Endodermal cell (in vitro differentiated cells): Measurements from ENCODE around the gene SSR4. TPM values are rescaled to one million over a fixed set of nuclear protein-coding genes. Genes with fewer than 3 reads are reported as not detected.

Experiments used
- DNase-seq: peaks from one replicate; pipeline ENCODE4 v3.0.0-alpha.2; 2017
- H3K27ac ChIP-seq: 2 replicates; pipeline ENCODE4 v1.5.1; 2013; ENCODE audit warnings: mild to moderate bottlenecking, low read depth, low read length, moderate library complexity
- H3K27me3 ChIP-seq: 2 replicates; pipeline ENCODE4 v1.6.1; 2013; ENCODE audit warnings: mild to moderate bottlenecking, low read length, moderate library complexity; ENCODE audit not compliant: insufficient read depth, control insufficient read depth, poor library complexity, severe bottlenecking
- H3K36me3 ChIP-seq: 2 replicates; pipeline ENCODE4 v1.7.0; 2013; ENCODE audit warnings: mild to moderate bottlenecking, low read length, moderate library complexity; ENCODE audit not compliant: control insufficient read depth, insufficient read depth
- H3K4me1 ChIP-seq: one replicate; pipeline ENCODE4 v1.7.0; 2013; ENCODE audit warnings: low read length; ENCODE audit not compliant: control insufficient read depth, insufficient read depth
- H3K4me3 ChIP-seq: 2 replicates; pipeline ENCODE4 v1.5.1; 2013; ENCODE audit warnings: mild to moderate bottlenecking, low read length, moderate library complexity
- H3K9ac ChIP-seq: 2 replicates; pipeline ENCODE4 v1.6.1; 2013; ENCODE audit warnings: mild to moderate bottlenecking, low read length, moderate library complexity; ENCODE audit not compliant: poor library complexity, severe bottlenecking; ENCODE audit errors: extremely low read depth
- H3K9me3 ChIP-seq: 2 replicates; pipeline ENCODE4 v1.6.1; 2013; ENCODE audit warnings: mild to moderate bottlenecking, low read length, moderate library complexity; ENCODE audit not compliant: control insufficient read depth
- H3K27ac Mint-ChIP-seq: 2 replicates; pipeline ENCODE4 v1.8.0; 2020; ENCODE audit warnings: mixed read lengths
- H3K27me3 Mint-ChIP-seq: 2 replicates; pipeline ENCODE4 v1.8.0; 2021; ENCODE audit warnings: mild to moderate bottlenecking, mixed read lengths; ENCODE audit not compliant: insufficient read depth
- H3K36me3 Mint-ChIP-seq: 2 replicates; pipeline ENCODE4 v1.8.0; 2020; ENCODE audit warnings: low read depth, mixed read lengths
- H3K4me1 Mint-ChIP-seq: 2 replicates; pipeline ENCODE4 v1.8.0; 2020; ENCODE audit warnings: mixed read lengths
- H3K4me3 Mint-ChIP-seq: 2 replicates; pipeline ENCODE4 v1.8.0; 2020; ENCODE audit warnings: mild to moderate bottlenecking, moderate library complexity, mixed read lengths
- H3K9me3 Mint-ChIP-seq: 2 replicates; pipeline ENCODE4 v1.8.0; 2020; ENCODE audit warnings: mild to moderate bottlenecking, mixed read lengths
- WGBS, 2 experiments: methylation state at CpG; one replicate each; pipeline versions ENCODE4 v1.1.5 to v1.1.7; 2013; ENCODE audit warnings: missing lambda C conversion rate in 2 of 2, mixed read lengths in 1 of 2; ENCODE audit not compliant: insufficient coverage in 1 of 2, insufficient read length in 1 of 2; 5-methylcytosine and 5-hydroxymethylcytosine counted together
- total RNA-seq, 2 donors: library from RNA; stranded (reverse); fragmentation: NEBNext Ultra II Directional in 1 of 2; extraction: Animal tissue kit (Norgen Biotek cat#: 25700) in 1 of 2; gene quantifications; 2 replicates in 1 of 2; 3 replicates in 1 of 2; pipeline ENCODE4 v1.2.1, GENCODE V29; 2021
- TF ChIP-seq, protein P1 (sequence below): fragments of 200-600 bp; sonication (generic); conservative IDR thresholded peaks from 2 replicates; pipeline ENCODE4 v1.5.0; 2021; ENCODE audit warnings: antibody characterized with exemption, mild to moderate bottlenecking

The SSR4 gene
- total RNA-seq, 2 donors from 2014 or later: 220 to 236 TPM

DNA sequence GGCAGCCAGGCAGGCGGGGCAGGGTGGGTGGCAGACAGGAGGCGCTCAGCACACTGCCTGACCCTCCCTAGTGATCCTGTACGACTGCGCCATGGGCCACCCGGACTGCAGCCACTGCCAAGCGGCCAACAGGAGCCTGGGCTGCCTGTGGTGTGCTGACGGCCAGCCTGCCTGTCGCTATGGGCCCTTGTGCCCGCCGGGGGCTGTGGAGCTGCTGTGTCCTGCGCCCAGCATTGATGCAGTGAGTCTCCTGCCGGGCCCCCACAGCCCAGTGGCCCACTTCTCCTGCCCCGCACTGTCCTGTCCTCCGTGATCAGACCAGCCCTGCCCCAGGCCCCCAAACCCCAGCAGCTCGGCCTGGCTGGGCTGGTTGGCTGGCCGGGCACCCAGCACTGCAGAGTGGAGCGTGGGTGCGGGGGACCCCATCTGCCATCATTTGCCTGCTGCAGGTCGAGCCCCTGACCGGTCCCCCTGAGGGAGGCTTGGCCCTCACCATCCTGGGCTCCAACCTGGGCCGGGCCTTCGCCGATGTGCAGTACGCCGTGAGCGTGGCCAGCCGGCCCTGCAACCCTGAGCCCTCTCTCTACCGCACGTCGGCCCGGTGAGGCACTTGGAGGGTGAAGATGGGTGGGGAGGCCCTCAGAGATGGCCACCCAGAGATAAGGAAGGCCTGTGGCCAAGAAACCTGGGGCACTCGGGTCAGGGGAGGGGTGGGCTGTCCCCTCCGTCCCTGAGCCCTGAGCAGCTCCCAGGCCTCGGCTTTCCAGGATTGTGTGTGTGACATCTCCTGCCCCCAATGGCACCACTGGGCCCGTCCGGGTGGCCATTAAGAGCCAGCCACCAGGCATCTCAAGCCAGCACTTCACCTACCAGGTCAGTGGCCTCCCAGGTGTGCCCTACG lies 22.8 kb upstream of the SSR4 start:
- TF ChIP-seq, protein P1, sequence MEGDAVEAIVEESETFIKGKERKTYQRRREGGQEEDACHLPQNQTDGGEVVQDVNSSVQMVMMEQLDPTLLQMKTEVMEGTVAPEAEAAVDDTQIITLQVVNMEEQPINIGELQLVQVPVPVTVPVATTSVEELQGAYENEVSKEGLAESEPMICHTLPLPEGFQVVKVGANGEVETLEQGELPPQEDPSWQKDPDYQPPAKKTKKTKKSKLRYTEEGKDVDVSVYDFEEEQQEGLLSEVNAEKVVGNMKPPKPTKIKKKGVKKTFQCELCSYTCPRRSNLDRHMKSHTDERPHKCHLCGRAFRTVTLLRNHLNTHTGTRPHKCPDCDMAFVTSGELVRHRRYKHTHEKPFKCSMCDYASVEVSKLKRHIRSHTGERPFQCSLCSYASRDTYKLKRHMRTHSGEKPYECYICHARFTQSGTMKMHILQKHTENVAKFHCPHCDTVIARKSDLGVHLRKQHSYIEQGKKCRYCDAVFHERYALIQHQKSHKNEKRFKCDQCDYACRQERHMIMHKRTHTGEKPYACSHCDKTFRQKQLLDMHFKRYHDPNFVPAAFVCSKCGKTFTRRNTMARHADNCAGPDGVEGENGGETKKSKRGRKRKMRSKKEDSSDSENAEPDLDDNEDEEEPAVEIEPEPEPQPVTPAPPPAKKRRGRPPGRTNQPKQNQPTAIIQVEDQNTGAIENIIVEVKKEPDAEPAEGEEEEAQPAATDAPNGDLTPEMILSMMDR: no peak
- Histone ChIP-seq H3K27me3 (no peaks in the 10 kb centered on the region), H3K27ac (no peak overlapping the region), H3K4me1 (no peaks in the 10 kb centered on the region), H3K4me3 (no peak overlapping the region), H3K9me3 (no peaks in the 10 kb centered on the region), H3K9ac (no peak overlapping the region), H3K36me3 (no peaks in the 10 kb centered on the region)
- peak; percentile 28 for DNase-seq
- Mint-ChIP-seq H3K9me3 (peaks cover 33% of the 10 kb centered on the region), H3K36me3 (no peaks in the 10 kb centered on the region), H3K4me1 (no peaks in the 10 kb centered on the region), H3K4me3 (no peak overlapping the region), H3K27ac (no peak overlapping the region), H3K27me3 (no peaks in the 10 kb centered on the region)
- 90 to 93% methylated on average over 5 to 37 of the region's 37 CpGs for WGBS, 2 experiments

DNA sequence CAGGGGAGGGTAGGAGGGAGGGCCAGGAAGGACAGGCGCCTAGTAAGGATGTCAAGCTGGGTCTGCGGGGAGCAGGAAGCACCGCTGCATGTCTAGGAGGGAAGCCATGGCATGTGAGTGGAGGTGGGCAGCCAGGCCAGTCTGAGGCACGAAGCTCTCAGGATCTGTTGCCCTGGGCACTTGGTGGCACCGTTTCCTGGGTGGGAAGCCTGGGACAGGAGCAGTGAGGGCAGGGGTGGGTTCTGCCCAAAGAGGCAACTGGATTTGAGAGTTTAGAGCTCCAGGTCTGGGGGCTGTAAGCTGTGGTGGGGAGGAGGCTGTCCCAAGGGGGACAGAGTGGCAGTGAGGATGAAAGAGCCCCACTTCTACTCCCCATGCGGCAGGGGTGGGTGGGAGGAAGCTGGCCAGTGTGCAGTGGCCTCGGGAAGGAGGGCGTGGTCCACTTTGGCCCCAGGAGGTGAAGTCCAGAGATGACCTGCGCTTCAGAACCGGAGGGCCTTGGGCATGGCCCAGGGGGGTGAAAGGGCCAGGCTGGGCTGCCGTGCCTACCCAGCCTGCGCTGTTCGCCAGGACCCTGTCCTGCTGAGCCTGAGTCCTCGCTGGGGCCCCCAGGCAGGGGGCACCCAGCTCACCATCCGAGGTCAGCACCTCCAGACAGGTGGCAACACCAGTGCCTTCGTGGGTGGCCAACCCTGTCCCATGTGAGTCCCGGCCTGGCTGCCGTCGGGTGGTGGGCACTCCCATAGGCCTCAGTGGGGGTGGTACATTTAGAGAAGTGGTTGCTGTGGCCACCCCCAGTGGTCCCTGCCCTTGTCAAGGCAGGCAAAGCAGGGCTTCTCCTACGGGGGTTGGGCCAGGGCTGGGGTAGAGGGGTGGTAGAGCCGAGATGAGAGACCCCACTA lies 21.9 kb upstream of the SSR4 start:
- TF ChIP-seq, protein P1: no peak
- H3K4me3 Mint-ChIP-seq: no peak overlapping the region
- no peak overlapping the region for H3K4me3 ChIP-seq
- H3K27me3 Mint-ChIP-seq: no peaks in the 10 kb centered on the region
- no peak overlapping the region for H3K27ac Mint-ChIP-seq
- H3K9me3 ChIP-seq: no peaks in the 10 kb centered on the region
- no peaks in the 10 kb centered on the region for H3K36me3 Mint-ChIP-seq
- WGBS, 2 experiments: 88 to 100% methylated on average over 1 to 21 of the region's 21 CpGs
- H3K36me3 ChIP-seq: no peaks in the 10 kb centered on the region
- no peaks in the 10 kb centered on the region for H3K27me3 ChIP-seq
- H3K4me1 ChIP-seq: no peaks in the 10 kb centered on the region
- H3K9ac ChIP-seq: no peak overlapping the region
- H3K4me1 Mint-ChIP-seq: no peaks in the 10 kb centered on the region
- no peak for DNase-seq
- peaks cover 34% of the 10 kb centered on the region for H3K9me3 Mint-ChIP-seq
- no peak overlapping the region for H3K27ac ChIP-seq

DNA sequence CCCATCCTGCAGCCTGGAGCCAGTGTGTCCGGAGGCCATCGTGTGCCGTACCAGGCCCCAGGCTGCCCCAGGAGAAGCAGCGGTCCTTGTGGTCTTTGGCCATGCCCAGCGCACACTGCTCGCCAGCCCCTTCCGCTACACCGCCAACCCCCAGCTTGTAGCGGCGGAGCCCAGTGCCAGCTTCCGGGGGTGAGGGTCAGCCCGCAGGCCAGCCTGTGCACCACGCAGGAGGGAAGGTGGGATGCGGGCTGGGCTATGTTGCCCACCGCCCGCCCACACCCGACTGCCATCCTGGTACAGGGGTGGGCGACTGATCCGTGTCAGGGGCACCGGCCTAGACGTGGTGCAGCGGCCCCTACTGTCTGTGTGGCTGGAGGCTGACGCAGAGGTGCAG lies 21.3 kb upstream of the SSR4 start:
- TF ChIP-seq, protein P1: no peak
- no peaks in the 10 kb centered on the region for H3K27me3 Mint-ChIP-seq
- no peaks in the 10 kb centered on the region for H3K36me3 ChIP-seq
- H3K4me1 ChIP-seq: no peaks in the 10 kb centered on the region
- no peak for DNase-seq
- no peak overlapping the region for H3K27ac ChIP-seq
- H3K9me3 Mint-ChIP-seq: peaks cover 35% of the 10 kb centered on the region
- H3K4me3 Mint-ChIP-seq: no peak overlapping the region
- no peaks in the 10 kb centered on the region for H3K36me3 Mint-ChIP-seq
- no peaks in the 10 kb centered on the region for H3K9me3 ChIP-seq
- no peak overlapping the region for H3K9ac ChIP-seq
- no peaks in the 10 kb centered on the region for H3K27me3 ChIP-seq
- H3K27ac Mint-ChIP-seq: no peak overlapping the region
- H3K4me3 ChIP-seq: no peak overlapping the region
- no peaks in the 10 kb centered on the region for H3K4me1 Mint-ChIP-seq
- WGBS, 2 experiments: 97% methylated on average over 23 of the region's 23 CpGs; no CpG with 5 or more reads in 1 of the 2 experiments
